IPS-18a (cell line): Measurements from ENCODE around the gene DIABLO.

Source experiments
- H3K27ac ChIP-seq: one replicate; pipeline ENCODE4 v1.5.1; 2013; ENCODE audit warnings: low read length
- H3K27me3 ChIP-seq: one replicate; pipeline ENCODE4 v1.6.1; 2013; ENCODE audit warnings: mild to moderate bottlenecking, low read length; ENCODE audit not compliant: control insufficient read depth, insufficient read depth
- H3K36me3 ChIP-seq: one replicate; pipeline ENCODE4 v1.6.1; 2013; ENCODE audit warnings: low read depth, low read length; ENCODE audit not compliant: control insufficient read depth
- H3K4me1 ChIP-seq: one replicate; pipeline ENCODE4 v1.6.1; 2013; ENCODE audit warnings: low read depth, low read length; ENCODE audit not compliant: control insufficient read depth
- H3K4me3 ChIP-seq: one replicate; pipeline ENCODE4 v1.5.1; 2013; ENCODE audit warnings: low read length
- H3K9ac ChIP-seq: one replicate; pipeline ENCODE4 v1.6.1; 2013; ENCODE audit warnings: mild to moderate bottlenecking, low read length, moderate library complexity
- H3K9me3 ChIP-seq: one replicate; pipeline ENCODE4 v1.6.1; 2013; ENCODE audit warnings: low read depth, low read length; ENCODE audit not compliant: control insufficient read depth

The DIABLO gene

DNA sequence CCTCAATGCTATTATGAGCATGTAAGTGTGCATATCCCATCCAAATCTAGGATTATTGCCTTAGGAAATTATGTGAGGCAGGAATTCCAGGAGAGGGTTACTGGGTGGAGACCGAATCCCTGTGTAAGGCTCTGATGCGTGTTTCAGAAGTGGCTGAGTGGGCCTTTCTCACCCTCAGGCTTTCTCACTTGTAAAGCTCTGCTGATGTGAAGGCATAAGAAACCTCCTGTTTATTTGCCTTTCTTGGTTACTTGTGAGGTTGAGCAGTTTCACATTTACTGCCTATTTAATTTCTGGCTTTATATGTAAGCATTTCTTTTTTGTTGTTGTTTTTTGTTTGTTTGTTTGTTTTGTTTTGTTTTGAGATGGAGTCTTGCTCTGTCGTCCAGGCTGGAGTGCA lies 62.9 kb downstream of the DIABLO start:
- H3K27me3 ChIP-seq: no peaks in the 10 kb centered on the region
- no peaks in the 10 kb centered on the region for H3K36me3 ChIP-seq
- H3K4me1 ChIP-seq: no peaks in the 10 kb centered on the region
- no peak overlapping the region for H3K4me3 ChIP-seq
- H3K9me3 ChIP-seq: no peaks in the 10 kb centered on the region
- no peak overlapping the region for H3K9ac ChIP-seq
- H3K27ac ChIP-seq: no peak overlapping the region

DNA sequence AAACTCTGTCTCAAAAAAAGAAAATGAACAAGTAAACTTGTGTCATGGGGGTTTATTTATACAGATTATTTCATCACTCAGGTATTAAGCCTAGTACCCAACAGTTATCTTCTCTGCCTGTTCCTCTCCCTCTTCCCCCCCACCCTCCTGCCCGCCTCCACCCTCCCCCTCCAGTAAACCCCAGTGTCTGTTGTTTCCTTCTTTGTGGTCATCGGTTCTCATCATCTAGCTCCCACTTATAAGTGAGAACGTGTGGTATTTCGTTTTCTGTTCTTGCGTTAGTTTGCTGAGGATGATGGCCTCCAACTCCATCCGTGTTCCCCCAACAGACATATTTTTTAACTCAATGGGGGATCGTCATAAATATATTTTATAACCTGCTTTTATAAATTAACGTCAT lies 64.2 kb downstream of the DIABLO start:
- H3K36me3 ChIP-seq: no peaks in the 10 kb centered on the region

DNA sequence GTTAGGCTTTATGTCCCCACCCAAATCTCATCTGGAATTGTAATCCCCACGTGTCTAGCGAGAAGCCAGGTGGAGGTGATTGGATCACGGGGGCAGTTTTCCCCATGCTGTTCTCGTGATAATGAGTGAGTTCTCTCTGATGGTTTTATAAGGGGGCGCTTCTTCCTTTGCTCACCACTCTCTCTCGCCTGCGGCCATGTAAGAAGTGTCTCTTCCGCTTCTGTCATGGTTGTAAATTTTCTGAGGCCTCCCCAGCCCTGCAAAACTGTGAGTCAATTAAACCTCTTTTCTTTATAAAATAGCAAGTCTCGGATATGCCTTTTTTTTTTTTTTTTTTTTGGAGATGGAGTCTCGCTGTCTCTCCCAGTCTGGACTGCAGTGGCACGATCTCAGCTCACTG lies 65.1 kb downstream of the DIABLO start:
- Histone ChIP-seq H3K4me1 (no peaks in the 10 kb centered on the region), H3K27ac (no peak overlapping the region), H3K27me3 (no peaks in the 10 kb centered on the region), H3K4me3 (no peak overlapping the region), H3K9me3 (no peaks in the 10 kb centered on the region), H3K9ac (no peak overlapping the region), H3K36me3 (no peaks in the 10 kb centered on the region)

More for the DNA sequence above, 64.2 kb downstream of the DIABLO start:
- Histone ChIP-seq H3K4me3 (no peak overlapping the region), H3K4me1 (no peaks in the 10 kb centered on the region), H3K27ac (no peak overlapping the region), H3K9me3 (no peaks in the 10 kb centered on the region), H3K9ac (no peak overlapping the region), H3K27me3 (no peaks in the 10 kb centered on the region)

DNA sequence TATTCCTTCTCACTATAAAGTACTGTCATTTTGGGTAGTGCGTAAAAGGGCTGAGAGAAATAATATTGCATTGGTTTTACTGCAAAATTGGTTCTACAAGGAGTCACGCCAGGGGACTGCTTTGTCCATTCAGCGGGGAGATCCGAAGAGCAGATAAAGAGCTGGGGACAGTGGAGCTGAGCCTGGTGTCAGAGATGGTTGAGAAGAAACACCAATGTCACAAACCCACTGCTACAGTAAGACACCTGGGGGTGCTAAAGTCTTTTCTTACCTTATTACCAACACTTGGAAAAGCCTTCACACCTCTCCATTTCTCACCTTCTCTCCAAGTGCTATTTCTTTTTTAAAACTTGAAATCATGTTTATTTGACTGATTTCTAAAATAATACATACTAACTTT lies 66.0 kb downstream of the DIABLO start:
- Histone ChIP-seq H3K27me3 (no peaks in the 10 kb centered on the region), H3K36me3 (no peaks in the 10 kb centered on the region), H3K4me1 (no peaks in the 10 kb centered on the region), H3K27ac (no peak overlapping the region), H3K9ac (no peak overlapping the region), H3K4me3 (no peak overlapping the region), H3K9me3 (no peaks in the 10 kb centered on the region)

DNA sequence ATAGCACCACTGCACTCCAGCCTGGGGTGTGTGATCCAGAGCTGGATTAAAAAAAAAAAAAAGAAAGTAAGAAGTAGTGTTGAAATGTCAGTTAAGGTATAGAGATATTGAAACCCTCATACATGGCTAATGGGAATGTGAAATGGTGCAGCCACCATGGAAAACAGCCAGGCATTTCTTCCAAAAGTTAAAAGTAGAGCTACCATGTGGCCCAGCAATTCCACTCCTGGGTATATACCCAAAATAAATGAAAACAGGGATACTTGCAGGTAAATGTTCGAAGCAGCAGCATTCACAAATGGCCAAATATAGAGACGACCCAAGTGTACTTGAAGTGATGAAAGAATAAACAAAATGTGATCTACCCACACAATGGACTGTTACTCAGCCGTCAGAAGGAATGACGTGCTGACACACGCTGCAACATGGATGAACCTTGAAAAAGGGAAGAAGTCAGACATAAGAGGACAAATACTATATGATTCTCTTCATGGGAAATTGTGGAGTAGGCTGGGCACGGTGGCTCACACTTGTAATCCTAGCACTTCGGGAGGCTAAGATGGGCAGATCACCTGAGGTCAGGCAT lies 67.1 kb downstream of the DIABLO start:
- no peak overlapping the region for H3K27ac ChIP-seq
- H3K4me3 ChIP-seq: no peak overlapping the region
- H3K9me3 ChIP-seq: no peaks in the 10 kb centered on the region
- no peak overlapping the region for H3K9ac ChIP-seq
- H3K27me3 ChIP-seq: no peaks in the 10 kb centered on the region
- no peaks in the 10 kb centered on the region for H3K36me3 ChIP-seq
- H3K4me1 ChIP-seq: no peaks in the 10 kb centered on the region
